Measurements from ENCODE around the gene AGBL4. TPM values are rescaled to one million over a fixed set of nuclear protein-coding genes. Genes with fewer than 3 reads are reported as not detected.

AGBL4 gene
- total RNA-seq, 2 donors from 2014 or later: 0.40 to 5.5 TPM

GRCh38 chr1:48576565-48576964 lies 1447.2 kb downstream of the AGBL4 start:
- no peak overlapping the region for H3K27ac ChIP-seq (ENCODE audit: low read depth, low read length)
- Mint-ChIP-seq H3K36me3 (ENCODE audit: low read depth) (no peaks in the 10 kb centered on the region), H3K4me3 (no peak overlapping the region), H3K27me3 (ENCODE audit: insufficient read depth) (no peaks in the 10 kb centered on the region), H3K9me3 (no peaks in the 10 kb centered on the region), H3K4me1 (no peaks in the 10 kb centered on the region), H3K27ac (no peak overlapping the region)
- no peak for DNase-seq
- H3K4me1 ChIP-seq (ENCODE audit: control insufficient read depth, insufficient read depth, low read length): no peaks in the 10 kb centered on the region
- no peak overlapping the region for H3K4me3 ChIP-seq (ENCODE audit: low read length)
- WGBS, 2 experiments (ENCODE audit: insufficient coverage in 1 of 2, insufficient read length in 1 of 2): 79 to 80% methylated on average over 1 to 2 of the region's 2 CpGs
- TF ChIP-seq, protein P1, sequence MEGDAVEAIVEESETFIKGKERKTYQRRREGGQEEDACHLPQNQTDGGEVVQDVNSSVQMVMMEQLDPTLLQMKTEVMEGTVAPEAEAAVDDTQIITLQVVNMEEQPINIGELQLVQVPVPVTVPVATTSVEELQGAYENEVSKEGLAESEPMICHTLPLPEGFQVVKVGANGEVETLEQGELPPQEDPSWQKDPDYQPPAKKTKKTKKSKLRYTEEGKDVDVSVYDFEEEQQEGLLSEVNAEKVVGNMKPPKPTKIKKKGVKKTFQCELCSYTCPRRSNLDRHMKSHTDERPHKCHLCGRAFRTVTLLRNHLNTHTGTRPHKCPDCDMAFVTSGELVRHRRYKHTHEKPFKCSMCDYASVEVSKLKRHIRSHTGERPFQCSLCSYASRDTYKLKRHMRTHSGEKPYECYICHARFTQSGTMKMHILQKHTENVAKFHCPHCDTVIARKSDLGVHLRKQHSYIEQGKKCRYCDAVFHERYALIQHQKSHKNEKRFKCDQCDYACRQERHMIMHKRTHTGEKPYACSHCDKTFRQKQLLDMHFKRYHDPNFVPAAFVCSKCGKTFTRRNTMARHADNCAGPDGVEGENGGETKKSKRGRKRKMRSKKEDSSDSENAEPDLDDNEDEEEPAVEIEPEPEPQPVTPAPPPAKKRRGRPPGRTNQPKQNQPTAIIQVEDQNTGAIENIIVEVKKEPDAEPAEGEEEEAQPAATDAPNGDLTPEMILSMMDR (conservative IDR thresholded peaks at IDR 0.05): no peak
- no peaks in the 10 kb centered on the region for H3K9me3 ChIP-seq (ENCODE audit: control insufficient read depth, low read length)
- H3K9ac ChIP-seq (ENCODE audit: extremely low read depth, low read length, poor library complexity, severe bottlenecking): no peak overlapping the region
- no peaks in the 10 kb centered on the region for H3K36me3 ChIP-seq (ENCODE audit: control insufficient read depth, insufficient read depth, low read length)
- no peaks in the 10 kb centered on the region for H3K27me3 ChIP-seq (ENCODE audit: control insufficient read depth, insufficient read depth, low read length, poor library complexity, severe bottlenecking)

- TF ChIP-seq, protein P1 (conservative IDR thresholded peaks at IDR 0.05): peak; percentile 95
- Histone ChIP-seq H3K4me3 (ENCODE audit: low read length) (no peak overlapping the region), H3K9me3 (ENCODE audit: control insufficient read depth, low read length) (no peaks in the 10 kb centered on the region), H3K27ac (ENCODE audit: low read depth, low read length) (no peak overlapping the region), H3K27me3 (ENCODE audit: control insufficient read depth, insufficient read depth, low read length, poor library complexity, severe bottlenecking) (no peaks in the 10 kb centered on the region), H3K4me1 (ENCODE audit: control insufficient read depth, insufficient read depth, low read length) (no peaks in the 10 kb centered on the region), H3K9ac (ENCODE audit: extremely low read depth, low read length, poor library complexity, severe bottlenecking) (no peak overlapping the region), H3K36me3 (ENCODE audit: control insufficient read depth, insufficient read depth, low read length) (no peaks in the 10 kb centered on the region)
- H3K4me3 Mint-ChIP-seq: no peak overlapping the region
- H3K27ac Mint-ChIP-seq: no peak overlapping the region
- H3K9me3 Mint-ChIP-seq: no peaks in the 10 kb centered on the region
- no peaks in the 10 kb centered on the region for H3K36me3 Mint-ChIP-seq (ENCODE audit: low read depth)
- WGBS, 2 experiments (ENCODE audit: insufficient coverage in 1 of 2, insufficient read length in 1 of 2): 0 to 54% methylated on average over 1 to 7 of the region's 7 CpGs
- peak; percentile 94 for DNase-seq
- H3K4me1 Mint-ChIP-seq: no peaks in the 10 kb centered on the region
- H3K27me3 Mint-ChIP-seq (ENCODE audit: insufficient read depth): no peaks in the 10 kb centered on the region
Observed at GRCh38 chr1:48572646-48573258, 1451.0 kb downstream of the AGBL4 start.

DNA sequence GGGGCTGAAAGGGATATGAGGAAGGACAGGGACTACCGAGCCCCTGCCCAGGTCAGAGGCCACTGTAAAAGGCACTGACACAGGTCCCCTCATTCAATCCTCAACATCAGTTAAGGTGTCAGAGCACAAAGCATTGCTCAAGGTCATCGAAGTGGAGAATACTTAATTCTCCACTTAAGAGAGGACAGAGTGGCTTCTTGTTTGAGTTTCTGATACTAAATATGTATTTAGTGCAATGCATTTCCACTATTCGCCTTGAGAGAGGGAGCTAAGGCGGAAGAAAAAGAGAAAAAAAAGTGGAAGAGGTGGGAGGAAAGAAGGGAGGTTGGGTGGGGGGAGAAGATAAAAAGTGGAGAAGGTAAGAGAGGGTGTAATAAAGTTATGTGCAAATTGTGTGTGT lies 1451.6 kb downstream of the AGBL4 start:
- TF ChIP-seq, protein P1 (conservative IDR thresholded peaks at IDR 0.05): no peak

More for the DNA sequence above, 1451.6 kb downstream of the AGBL4 start:
- Histone ChIP-seq H3K4me1 (ENCODE audit: control insufficient read depth, insufficient read depth, low read length) (no peaks in the 10 kb centered on the region), H3K9ac (ENCODE audit: extremely low read depth, low read length, poor library complexity, severe bottlenecking) (no peak overlapping the region), H3K4me3 (ENCODE audit: low read length) (no peak overlapping the region), H3K9me3 (ENCODE audit: control insufficient read depth, low read length) (no peaks in the 10 kb centered on the region), H3K36me3 (ENCODE audit: control insufficient read depth, insufficient read depth, low read length) (no peaks in the 10 kb centered on the region), H3K27me3 (ENCODE audit: control insufficient read depth, insufficient read depth, low read length, poor library complexity, severe bottlenecking) (no peaks in the 10 kb centered on the region), H3K27ac (ENCODE audit: low read depth, low read length) (no peak overlapping the region)
- no peaks in the 10 kb centered on the region for H3K9me3 Mint-ChIP-seq
- no peaks in the 10 kb centered on the region for H3K27me3 Mint-ChIP-seq (ENCODE audit: insufficient read depth)
- no peak overlapping the region for H3K27ac Mint-ChIP-seq
- no peaks in the 10 kb centered on the region for H3K36me3 Mint-ChIP-seq (ENCODE audit: low read depth)
- DNase-seq: no peak
- H3K4me1 Mint-ChIP-seq: no peaks in the 10 kb centered on the region
- WGBS, 2 experiments (ENCODE audit: insufficient coverage in 1 of 2, insufficient read length in 1 of 2): 83 to 85% methylated on average over 1 to 4 of the region's 4 CpGs
- H3K4me3 Mint-ChIP-seq: no peak overlapping the region
